H9 (cell line): ENCODE data around the gene ZNF619. TPM values are rescaled to one million over a fixed set of nuclear protein-coding genes. Genes with fewer than 3 reads are reported as not detected.

Experiments
- DNase-seq: peaks from one replicate; pipeline ENCODE4 v3.0.0-alpha.2; 2017
- H2AFZ ChIP-seq: one replicate; pipeline ENCODE4 v1.6.1; 2013; ENCODE audit warnings: mild to moderate bottlenecking, low read length, control low read depth, moderate library complexity
- H2AK5ac ChIP-seq: 2 replicates; pipeline ENCODE4 v1.6.1; 2013; ENCODE audit warnings: low read length, control low read depth, mixed read lengths; ENCODE audit not compliant: insufficient read length
- H2BK120ac ChIP-seq: one replicate; pipeline ENCODE4 v1.6.1; 2013; ENCODE audit warnings: low read depth, mild to moderate bottlenecking, low read length, control low read depth, inconsistent platforms; ENCODE audit not compliant: poor library complexity, severe bottlenecking
- H2BK12ac ChIP-seq: 2 replicates; pipeline ENCODE4 v1.6.1; 2013; ENCODE audit warnings: low read length, control low read depth, mixed read lengths, low read depth; ENCODE audit not compliant: insufficient read length
- H2BK15ac ChIP-seq: 2 replicates; pipeline ENCODE4 v1.6.1; 2013; ENCODE audit warnings: low read depth, low read length, control low read depth
- H2BK20ac ChIP-seq: one replicate; pipeline ENCODE4 v1.6.1; 2013; ENCODE audit warnings: low read depth, mild to moderate bottlenecking, low read length, control low read depth, inconsistent platforms; ENCODE audit not compliant: poor library complexity, severe bottlenecking
- H2BK5ac ChIP-seq: 2 replicates; pipeline ENCODE4 v1.6.1; 2013; ENCODE audit warnings: low read length, control low read depth, mixed read lengths; ENCODE audit not compliant: insufficient read length
- H3K14ac ChIP-seq: 2 replicates; pipeline ENCODE4 v1.6.1; 2013; ENCODE audit warnings: low read length, control low read depth; ENCODE audit not compliant: insufficient read depth
- H3K18ac ChIP-seq: 2 replicates; pipeline ENCODE4 v1.6.1; 2013; ENCODE audit warnings: low read depth, mild to moderate bottlenecking, mixed read lengths, low read length, control low read depth; ENCODE audit not compliant: insufficient read length
- H3K23ac ChIP-seq: 2 replicates; pipeline ENCODE4 v1.6.1; 2013; ENCODE audit warnings: low read length, control low read depth, mixed read lengths, low read depth; ENCODE audit not compliant: insufficient read length
- H3K23me2 ChIP-seq: 2 replicates; pipeline ENCODE4 v1.6.1; 2013; ENCODE audit warnings: low read depth, mild to moderate bottlenecking, mixed read lengths, low read length, control low read depth; ENCODE audit not compliant: insufficient read length, poor library complexity, severe bottlenecking
- H3K27ac ChIP-seq: 2 replicates; pipeline ENCODE4 v1.5.1; 2013; ENCODE audit warnings: low read length, control low read depth, mixed read lengths, low read depth; ENCODE audit not compliant: insufficient read length
- H3K27me3 ChIP-seq: 2 replicates; pipeline ENCODE4 v1.6.1; 2013; ENCODE audit warnings: low read length, control low read depth, inconsistent platforms; ENCODE audit not compliant: insufficient read depth
- H3K4ac ChIP-seq: 2 replicates; pipeline ENCODE4 v1.6.1; 2013; ENCODE audit warnings: low read depth, mild to moderate bottlenecking, control low read depth, inconsistent platforms, low read length, moderate library complexity
- H3K4me1 ChIP-seq: 2 replicates; pipeline ENCODE4 v1.6.1; 2013; ENCODE audit warnings: low read length, control low read depth, inconsistent platforms; ENCODE audit not compliant: insufficient read depth
- H3K4me2 ChIP-seq: 2 replicates; pipeline ENCODE4 v1.6.1; 2013; ENCODE audit warnings: low read length, control low read depth, mixed read lengths; ENCODE audit not compliant: insufficient read length, insufficient read depth
- H3K56ac ChIP-seq: 2 replicates; pipeline ENCODE4 v1.6.1; 2013; ENCODE audit warnings: low read depth, mild to moderate bottlenecking, mixed read lengths, low read length, control low read depth; ENCODE audit not compliant: insufficient read length
- H3K79me1 ChIP-seq: 2 replicates; pipeline ENCODE4 v1.6.1; 2013; ENCODE audit warnings: low read depth, mild to moderate bottlenecking, moderate library complexity, low read length, control low read depth, inconsistent platforms; ENCODE audit not compliant: insufficient read depth, poor library complexity, severe bottlenecking
- H3K79me2 ChIP-seq: 2 replicates; pipeline ENCODE4 v1.6.1; 2013; ENCODE audit warnings: low read length, control low read depth, inconsistent platforms; ENCODE audit not compliant: insufficient read depth
- H3K9ac ChIP-seq: 2 replicates; pipeline ENCODE4 v1.6.1; 2013; ENCODE audit warnings: low read length, control low read depth, mixed read lengths; ENCODE audit not compliant: insufficient read length; ENCODE audit errors: extremely low read depth
- H3K9me3 ChIP-seq: one replicate; pipeline ENCODE4 v1.6.1; 2013; ENCODE audit warnings: low read depth, low read length, inconsistent platforms; ENCODE audit not compliant: control insufficient read depth
- H3T11ph ChIP-seq: one replicate; pipeline ENCODE4 v1.6.1; 2013; ENCODE audit warnings: mild to moderate bottlenecking, low read length, control low read depth, inconsistent platforms
- H4K20me1 ChIP-seq: one replicate; pipeline ENCODE4 v1.6.1; 2013; ENCODE audit not compliant: control insufficient read depth, insufficient read length, insufficient read depth
- H4K5ac ChIP-seq: 2 replicates; pipeline ENCODE4 v1.6.1; 2013; ENCODE audit warnings: low read depth, mild to moderate bottlenecking, mixed read lengths, low read length, control low read depth; ENCODE audit not compliant: insufficient read length
- H4K8ac ChIP-seq: replicated peaks from 2 replicates; pipeline ENCODE4 v1.6.1; 2013; ENCODE audit warnings: low read length, control low read depth, mixed read lengths, low read depth; ENCODE audit not compliant: insufficient read length
- H4K91ac ChIP-seq: 2 replicates; pipeline ENCODE4 v1.6.1; 2013; ENCODE audit warnings: low read depth, mild to moderate bottlenecking, moderate library complexity, mixed read lengths, low read length, control low read depth; ENCODE audit not compliant: insufficient read length
- H3K27ac Mint-ChIP-seq, 3 experiments: 2 replicates in 2 of 3; 3 replicates in 1 of 3; pipeline ENCODE4 v1.8.0; 2020 to 2021; ENCODE audit warnings: mixed read lengths in 3 of 3, mild to moderate bottlenecking in 1 of 3, moderate library complexity in 1 of 3
- H3K27me3 Mint-ChIP-seq: 2 replicates; pipeline ENCODE4 v1.8.0; 2021; ENCODE audit warnings: low read depth, mild to moderate bottlenecking, moderate library complexity, mixed read lengths
- H3K36me3 Mint-ChIP-seq, 3 experiments: 2 replicates in 2 of 3; 3 replicates in 1 of 3; pipeline ENCODE4 v1.8.0; 2020 to 2021; ENCODE audit warnings: low read depth in 3 of 3, mixed read lengths in 3 of 3; ENCODE audit not compliant: insufficient read depth in 1 of 3
- H3K4me1 Mint-ChIP-seq, 2 experiments: 2 replicates each; pipeline ENCODE4 v1.8.0; 2020; ENCODE audit warnings: mixed read lengths in 2 of 2
- H3K4me3 Mint-ChIP-seq, 2 experiments: 2 replicates in 1 of 2; 3 replicates in 1 of 2; pipeline ENCODE4 v1.8.0; 2020 to 2021; ENCODE audit warnings: mild to moderate bottlenecking in 2 of 2, mixed read lengths in 2 of 2, moderate library complexity in 1 of 2
- H3K9me3 Mint-ChIP-seq, 2 experiments: 2 replicates in 1 of 2; 3 replicates in 1 of 2; pipeline ENCODE4 v1.8.0; 2020; ENCODE audit warnings: mild to moderate bottlenecking in 2 of 2, mixed read lengths in 2 of 2, moderate library complexity in 1 of 2
- WGBS: extraction: QIAGEN DNeasy Blood & Tissue Kit; methylation state at CpG from one replicate; pipeline ENCODE4 v1.1.7; 2013; ENCODE audit warnings: missing lambda C conversion rate, low lambda C conversion rate, mixed read lengths; ENCODE audit not compliant: insufficient read length; ENCODE audit errors: extremely low coverage; 5-methylcytosine and 5-hydroxymethylcytosine counted together
- total RNA-seq: library from RNA; stranded (reverse); gene quantifications from 2 replicates; pipeline ENCODE4 v1.2.1, GENCODE V29; 2021
- TF ChIP-seq, protein P1 (sequence below): fragments of 200-600 bp; sonication (generic); conservative IDR thresholded peaks from 3 replicates; pipeline ENCODE4 v1.8.0; 2021; ENCODE audit warnings: antibody characterized with exemption, mild to moderate bottlenecking

ZNF619 gene
- total RNA-seq, 1 experiment from 2014 or later = 4.8 TPM

DNA sequence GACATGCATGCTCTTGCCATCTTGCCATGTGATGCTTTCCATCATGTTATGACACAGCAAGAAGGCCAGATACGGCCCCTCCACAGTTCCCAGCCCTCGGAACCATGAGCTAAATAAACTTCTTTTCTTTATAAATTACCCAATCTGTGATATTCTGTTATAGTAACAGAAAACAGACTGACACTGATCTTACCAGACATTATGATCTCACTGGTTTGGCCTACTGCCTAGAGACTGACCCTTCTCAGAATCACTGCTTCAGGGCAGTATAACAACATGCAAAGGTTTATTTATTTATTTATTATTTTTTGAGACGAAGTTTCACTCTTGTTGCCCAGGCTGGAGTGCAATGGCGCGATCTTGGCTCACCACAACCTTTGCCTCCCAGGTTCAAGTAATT is 14.0 kb downstream of the ZNF619 start:
- H3K4me3 Mint-ChIP-seq = no peak overlapping the region
- no peak overlapping the region for H3K27ac Mint-ChIP-seq
- peaks cover 21 to 24% of the 10 kb centered on the region in 2 experiments for H3K9me3 Mint-ChIP-seq

More for the DNA sequence above, 14.0 kb downstream of the ZNF619 start:
- Histone ChIP-seq H4K5ac (no peak overlapping the region), H3K14ac (no peak overlapping the region), H3K56ac (no peak overlapping the region), H3K4me1 (no peaks in the 10 kb centered on the region), H3K4ac (no peak overlapping the region), H3K27me3 (no peaks in the 10 kb centered on the region), H2BK12ac (no peak overlapping the region), H4K91ac (no peak overlapping the region), H3K9me3 (peaks cover 18% of the 10 kb centered on the region), H2AFZ (no peak overlapping the region), H3K23me2 (no peaks in the 10 kb centered on the region), H2BK15ac (no peak overlapping the region), H3K27ac (no peak overlapping the region), H3K23ac (no peak overlapping the region), H3K4me2 (no peak overlapping the region), H4K8ac (no peak overlapping the region), H2BK20ac (no peak overlapping the region), H3K79me2 (no peaks in the 10 kb centered on the region), H2BK5ac (no peak overlapping the region), H3T11ph (no peak overlapping the region), H3K9ac (no peak overlapping the region), H3K18ac (no peak overlapping the region), H2AK5ac (no peak overlapping the region), H2BK120ac (no peak overlapping the region), H3K79me1 (no peaks in the 10 kb centered on the region), H4K20me1 (no peaks in the 10 kb centered on the region)
- WGBS = no CpG with 5 or more reads among the region's 5 CpGs
- peaks cover 25 to 31% (median 29%) of the 10 kb centered on the region in 3 experiments for H3K36me3 Mint-ChIP-seq
- H3K27me3 Mint-ChIP-seq = no peaks in the 10 kb centered on the region; the same call in 1 of the 2 replicates
- no peak for DNase-seq
- TF ChIP-seq, protein P1, sequence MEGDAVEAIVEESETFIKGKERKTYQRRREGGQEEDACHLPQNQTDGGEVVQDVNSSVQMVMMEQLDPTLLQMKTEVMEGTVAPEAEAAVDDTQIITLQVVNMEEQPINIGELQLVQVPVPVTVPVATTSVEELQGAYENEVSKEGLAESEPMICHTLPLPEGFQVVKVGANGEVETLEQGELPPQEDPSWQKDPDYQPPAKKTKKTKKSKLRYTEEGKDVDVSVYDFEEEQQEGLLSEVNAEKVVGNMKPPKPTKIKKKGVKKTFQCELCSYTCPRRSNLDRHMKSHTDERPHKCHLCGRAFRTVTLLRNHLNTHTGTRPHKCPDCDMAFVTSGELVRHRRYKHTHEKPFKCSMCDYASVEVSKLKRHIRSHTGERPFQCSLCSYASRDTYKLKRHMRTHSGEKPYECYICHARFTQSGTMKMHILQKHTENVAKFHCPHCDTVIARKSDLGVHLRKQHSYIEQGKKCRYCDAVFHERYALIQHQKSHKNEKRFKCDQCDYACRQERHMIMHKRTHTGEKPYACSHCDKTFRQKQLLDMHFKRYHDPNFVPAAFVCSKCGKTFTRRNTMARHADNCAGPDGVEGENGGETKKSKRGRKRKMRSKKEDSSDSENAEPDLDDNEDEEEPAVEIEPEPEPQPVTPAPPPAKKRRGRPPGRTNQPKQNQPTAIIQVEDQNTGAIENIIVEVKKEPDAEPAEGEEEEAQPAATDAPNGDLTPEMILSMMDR = no peak
- H3K4me1 Mint-ChIP-seq = peaks cover 10 to 18% of the 10 kb centered on the region in 2 experiments
